GM19043 (cell line): ENCODE measurements around the gene CTPS1.

Experiments
- ATAC-seq: cut with Tn5 transposase; IDR thresholded peaks from one replicate; pipeline ENCODE4 v1.9.1; 2021; ENCODE audit warnings: low read depth; ENCODE audit not compliant: unreplicated experiment

The CTPS1 gene

DNA sequence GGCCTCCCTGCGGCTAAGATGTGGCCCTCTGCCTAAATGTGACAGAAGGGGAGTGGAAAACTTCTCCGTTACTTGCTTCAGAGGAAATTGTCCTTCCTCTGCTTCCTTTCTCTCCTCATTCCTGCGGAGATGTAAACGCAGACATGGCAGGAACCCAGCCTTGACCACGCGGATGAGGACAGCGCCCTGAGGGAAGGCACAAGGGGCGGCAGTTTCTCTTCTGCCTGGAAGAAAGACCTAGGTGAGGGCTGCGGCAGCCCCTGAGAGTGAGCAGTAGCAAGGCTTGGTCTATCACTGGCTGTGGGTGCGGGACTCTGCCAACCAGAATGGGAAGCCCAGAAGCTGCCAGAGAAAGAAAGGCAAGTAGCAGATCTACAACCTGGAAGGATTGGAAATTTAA is 14.0 kb upstream of the CTPS1 start:
- no peak for ATAC-seq

DNA sequence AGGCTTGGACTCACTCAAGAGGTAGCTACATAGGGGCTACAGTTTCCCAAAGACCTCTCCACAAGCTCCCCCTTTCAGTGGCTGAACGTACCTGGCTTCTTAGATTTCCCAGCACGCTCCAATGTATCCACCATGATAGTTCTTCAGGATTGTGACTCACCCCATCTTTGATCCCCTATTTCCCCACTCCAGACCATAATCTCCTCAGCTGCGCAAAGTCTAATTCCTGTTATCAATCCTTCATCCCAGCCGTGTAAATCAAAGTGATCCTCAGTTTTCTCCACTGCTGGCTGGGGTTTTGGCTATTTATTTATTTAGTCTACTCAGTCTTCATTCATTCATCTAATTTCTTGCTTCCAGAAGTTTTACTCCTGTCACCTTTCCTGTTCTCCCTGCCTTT is 13.1 kb upstream of the CTPS1 start:
- ATAC-seq = no peak

DNA sequence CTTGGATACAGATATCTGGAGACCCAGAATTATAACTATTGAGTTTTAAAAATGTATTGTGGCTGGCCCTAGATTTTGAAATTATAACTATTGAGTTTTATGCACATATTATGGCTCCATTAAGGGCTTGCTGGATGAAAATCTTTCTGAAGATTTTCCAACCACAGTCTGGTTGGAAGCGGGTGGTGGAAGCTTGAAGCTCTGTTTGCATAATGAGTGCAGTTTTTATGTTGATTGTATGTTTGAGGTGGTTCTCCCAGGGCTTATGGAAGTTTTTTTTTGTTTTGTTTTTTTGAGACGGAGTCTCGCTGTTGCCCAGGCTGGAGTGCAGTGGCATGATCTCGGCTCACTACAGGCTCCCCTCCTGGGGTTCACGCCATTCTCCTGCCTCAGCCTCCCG is 10.1 kb upstream of the CTPS1 start:
- ATAC-seq = no peak

DNA sequence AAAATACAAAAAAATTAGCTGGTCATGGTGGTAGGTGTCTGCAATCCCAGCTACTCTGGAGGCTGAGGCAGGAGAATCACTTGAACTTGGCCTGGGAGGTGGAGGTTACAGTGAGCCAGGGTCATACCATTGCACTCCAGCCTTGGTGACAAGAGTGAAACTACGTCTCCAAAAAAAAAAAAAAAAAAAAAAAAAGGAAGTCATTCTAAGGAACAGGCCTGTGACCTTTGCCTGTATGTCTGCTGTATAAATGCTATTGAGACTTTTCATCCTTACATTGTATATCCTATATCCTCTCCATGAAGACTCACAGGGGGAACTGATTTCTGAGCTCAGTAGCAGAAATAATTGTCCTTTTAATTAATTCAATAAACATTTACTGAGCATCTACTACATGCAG is 7.5 kb upstream of the CTPS1 start:
- ATAC-seq = no peak

DNA sequence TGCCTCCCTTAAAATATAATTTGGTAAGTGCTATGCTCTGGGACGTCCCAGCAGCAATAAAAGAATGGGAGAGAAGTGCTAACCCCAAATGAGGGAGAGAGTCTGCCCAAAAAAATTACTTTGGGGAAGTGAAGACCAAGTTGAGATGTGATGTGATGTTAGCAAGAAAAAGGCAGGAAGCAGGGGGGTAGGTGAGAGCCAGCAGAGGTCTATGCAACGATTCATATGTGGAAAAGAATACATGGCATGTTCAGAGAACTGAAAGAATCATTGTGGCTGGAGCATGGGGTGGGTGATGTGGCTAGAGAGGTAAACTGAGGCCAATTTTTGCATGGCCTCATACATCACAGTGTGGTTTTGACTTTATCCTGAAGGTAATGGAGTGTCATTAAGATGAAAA is 5.6 kb upstream of the CTPS1 start:
- ATAC-seq = no peak

DNA sequence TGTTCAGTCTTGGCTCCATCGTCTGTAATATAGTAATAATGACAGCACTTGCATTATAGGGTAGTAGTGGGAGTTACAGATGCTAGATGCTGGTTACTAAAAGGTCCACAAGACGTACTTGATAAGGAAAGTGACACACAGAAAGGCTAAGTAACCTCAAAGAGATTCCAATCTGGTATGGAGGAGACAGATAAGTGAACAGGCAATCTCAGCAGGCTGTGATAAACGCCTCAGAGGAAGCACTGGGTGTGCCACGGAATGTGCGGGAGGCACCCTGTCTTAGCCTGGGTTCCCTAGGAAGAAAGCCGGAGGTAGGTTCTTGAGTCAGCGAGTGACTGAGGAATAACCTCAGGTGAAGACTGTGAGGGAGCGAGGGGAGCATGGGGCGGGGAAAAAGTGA is 4.6 kb upstream of the CTPS1 start:
- ATAC-seq = no peak

DNA sequence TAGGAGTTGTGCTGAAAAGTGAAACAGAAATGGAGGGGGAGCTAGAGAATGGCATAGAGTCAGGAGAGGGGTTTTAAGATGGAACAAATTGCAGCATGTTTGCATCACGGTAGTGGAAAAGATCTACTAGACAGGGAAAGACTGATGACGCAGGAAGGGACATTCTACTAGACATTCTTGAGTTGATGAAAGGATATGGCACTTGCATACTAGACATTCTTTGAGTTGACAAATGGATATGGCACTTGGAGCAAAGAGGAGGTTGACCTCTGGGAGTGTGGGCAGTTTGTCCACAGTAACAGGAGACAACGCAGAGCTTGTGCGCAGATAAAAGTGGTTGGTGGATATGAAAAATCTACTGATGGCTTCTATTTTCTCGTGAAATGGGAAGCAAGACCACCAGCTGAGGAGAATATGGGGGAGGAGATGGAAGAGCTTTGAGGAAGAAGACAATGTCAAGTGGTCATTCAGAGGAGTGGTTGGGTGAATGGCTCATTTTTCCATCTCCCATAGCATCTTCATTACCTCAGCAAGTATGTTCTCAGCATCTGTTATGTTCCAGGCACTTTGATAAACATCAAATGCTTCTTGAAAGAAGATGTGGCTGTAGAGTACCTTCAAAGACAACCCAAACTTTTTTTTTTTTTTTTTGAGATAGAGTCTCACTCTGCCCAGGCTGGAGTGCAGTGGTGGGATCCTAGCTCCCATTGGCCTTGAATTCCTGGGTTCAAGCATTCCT is 2.4 kb upstream of the CTPS1 start:
- no peak for ATAC-seq

DNA sequence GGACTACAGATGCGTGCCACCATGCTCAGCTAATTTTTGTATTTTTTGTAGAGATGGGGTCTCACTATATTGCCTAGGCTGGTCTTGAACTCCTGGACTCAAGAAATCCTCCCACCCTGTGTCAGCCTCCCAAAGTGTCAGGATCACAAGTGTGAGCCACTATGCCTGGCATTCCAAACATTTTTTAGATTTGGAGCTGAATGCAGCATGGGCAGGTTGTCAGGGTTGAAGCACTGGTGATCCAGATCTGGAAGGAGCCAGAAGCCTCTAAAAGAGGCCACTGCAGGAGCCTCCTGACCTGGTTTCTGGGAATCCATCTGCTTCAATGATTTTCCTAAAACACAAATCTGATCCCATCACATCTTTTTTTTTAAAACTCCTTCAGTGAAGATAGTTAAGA is 1.8 kb upstream of the CTPS1 start:
- no peak for ATAC-seq

DNA sequence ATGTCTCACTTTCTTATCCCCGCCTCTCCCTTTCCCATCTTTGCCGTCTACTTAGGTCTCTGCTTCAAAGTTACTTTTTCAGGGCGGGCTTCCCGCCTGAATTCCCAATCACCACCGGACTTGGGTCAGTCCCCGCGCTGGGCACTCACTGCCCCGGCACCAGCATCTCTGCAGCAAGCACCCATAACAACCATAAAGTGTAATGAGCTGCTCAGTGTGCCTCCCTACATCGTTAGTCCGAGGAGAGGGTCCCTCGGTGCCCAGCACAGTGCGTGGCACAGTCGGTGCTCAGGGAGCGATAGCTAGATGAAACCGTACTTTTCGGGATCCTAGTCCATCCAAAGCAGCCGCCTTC is 633 bp upstream of the CTPS1 start:
- no peak for ATAC-seq

DNA sequence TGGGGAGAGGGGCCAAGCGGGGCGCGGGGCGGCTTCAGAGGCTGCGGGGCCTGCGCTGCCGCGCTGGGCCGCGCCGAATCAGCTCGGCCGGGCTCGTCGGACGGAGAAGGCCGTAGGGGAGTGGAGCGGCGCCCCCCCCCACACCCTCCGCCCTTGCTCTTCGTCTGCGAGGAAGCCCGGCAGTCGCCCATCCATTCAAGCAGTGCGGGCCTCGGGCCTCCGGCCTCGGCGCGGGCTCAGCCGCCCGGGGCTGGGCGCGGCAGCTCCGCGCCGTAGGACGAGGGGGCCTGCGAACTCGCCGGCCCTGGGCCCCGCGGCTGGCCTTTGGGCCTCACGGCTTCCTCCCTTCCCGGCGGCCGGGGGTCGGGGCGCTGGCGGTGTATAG is 564 bp downstream of the CTPS1 start:
- ATAC-seq = peak; percentile 8

DNA sequence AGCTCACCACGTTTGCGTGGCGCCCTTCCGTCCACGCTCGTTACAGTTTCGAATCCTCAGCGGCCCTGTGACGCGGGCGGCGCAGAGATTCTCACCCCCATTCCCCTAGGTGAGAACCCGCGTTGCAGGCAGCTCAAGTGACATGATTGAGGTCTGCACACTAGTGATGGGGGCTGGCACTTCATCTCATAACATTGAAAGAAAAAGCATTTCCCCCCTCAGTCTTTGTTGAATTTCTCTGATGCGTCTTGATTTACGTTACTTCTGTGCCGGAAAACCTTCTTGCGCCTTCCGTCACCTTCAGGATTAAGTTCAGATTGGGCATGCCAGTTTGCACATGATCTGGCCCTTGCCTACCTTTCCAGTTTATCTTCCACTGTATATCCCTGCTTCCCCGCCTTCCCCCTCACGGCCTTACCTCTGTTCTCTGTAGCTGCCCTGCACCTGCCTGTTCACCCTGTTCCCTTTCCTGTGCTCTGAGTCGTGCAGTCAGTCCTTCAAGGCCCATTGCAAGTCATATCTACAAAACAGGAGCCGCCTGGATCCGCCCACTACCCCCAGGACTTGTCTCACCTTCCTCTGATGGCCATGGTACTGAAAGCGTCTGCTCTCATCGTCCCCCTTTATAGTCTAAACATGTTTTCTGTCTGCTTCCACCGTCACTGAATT is 1.1 kb downstream of the CTPS1 start:
- ATAC-seq = peak; percentile 7

DNA sequence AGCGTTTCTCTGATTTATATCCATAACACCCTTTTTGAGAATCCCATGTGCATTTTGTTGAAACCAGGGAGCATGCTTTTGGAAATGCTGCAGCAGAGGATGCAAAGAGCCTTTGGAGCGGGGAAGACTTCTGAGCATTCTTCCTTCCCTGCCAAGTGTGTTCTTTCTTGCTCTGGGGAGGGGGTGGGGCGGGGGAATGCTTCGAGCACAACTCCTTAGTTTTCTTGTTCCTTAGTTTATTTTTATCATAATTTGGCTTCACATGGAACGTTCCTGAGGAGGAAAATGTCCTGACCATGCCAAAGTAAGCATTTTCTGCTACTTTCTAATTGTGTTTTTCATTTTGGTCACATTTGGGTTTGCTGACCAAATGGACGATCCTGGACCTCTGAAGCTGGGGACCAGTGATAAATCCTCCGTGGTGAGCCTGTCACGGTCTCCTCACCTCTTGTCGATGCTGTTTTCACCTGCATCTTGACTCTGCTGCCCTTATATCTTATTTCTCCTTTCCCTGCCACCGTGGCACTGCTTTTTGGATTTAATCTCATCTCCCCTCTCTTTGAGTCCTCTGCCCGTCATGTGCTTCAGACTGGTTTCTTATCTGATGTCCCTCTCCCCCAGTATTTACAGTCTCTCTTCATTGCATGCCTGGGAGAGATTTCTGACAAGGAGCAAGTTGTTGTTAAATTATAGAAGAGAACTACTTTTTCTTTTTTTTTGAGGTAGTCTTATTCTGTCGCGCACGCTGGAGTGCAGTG is 2.4 kb downstream of the CTPS1 start:
- no peak for ATAC-seq

DNA sequence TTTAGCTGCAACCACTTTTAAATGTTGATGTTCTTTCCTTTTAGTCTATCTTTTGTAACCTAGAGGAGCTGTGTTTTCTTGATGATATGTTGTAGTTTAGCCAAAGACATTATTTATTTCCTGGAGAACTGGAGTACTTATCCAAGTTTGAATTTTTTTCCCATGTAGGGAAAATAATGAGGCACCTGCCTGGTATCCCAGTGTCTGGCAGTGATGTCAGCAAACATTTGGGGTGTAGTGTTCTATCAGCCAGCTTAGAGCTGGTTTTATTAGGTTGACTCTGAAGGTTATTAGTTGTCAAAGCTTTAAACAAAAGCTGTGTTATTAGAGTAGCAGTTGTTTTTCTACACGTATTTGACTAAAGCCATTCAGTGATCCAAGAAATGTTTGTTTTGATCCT is 3.2 kb downstream of the CTPS1 start:
- no peak for ATAC-seq

DNA sequence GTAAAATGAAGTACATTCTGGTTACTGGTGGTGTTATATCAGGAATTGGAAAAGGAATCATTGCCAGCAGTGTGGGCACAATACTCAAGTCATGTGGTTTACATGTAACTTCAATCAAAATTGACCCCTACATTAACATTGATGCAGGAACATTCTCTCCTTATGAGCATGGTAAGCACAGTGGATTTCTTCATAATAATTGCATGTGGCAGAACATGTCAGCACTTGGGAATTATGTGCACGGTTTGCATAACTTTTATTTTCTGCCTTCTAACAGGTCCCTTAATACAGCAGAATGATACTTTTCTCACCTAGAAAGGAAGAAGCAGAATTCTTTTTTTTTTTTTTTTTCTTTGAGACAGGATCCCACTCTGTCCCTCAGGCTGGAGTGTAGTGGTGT is 3.8 kb downstream of the CTPS1 start:
- no peak for ATAC-seq

DNA sequence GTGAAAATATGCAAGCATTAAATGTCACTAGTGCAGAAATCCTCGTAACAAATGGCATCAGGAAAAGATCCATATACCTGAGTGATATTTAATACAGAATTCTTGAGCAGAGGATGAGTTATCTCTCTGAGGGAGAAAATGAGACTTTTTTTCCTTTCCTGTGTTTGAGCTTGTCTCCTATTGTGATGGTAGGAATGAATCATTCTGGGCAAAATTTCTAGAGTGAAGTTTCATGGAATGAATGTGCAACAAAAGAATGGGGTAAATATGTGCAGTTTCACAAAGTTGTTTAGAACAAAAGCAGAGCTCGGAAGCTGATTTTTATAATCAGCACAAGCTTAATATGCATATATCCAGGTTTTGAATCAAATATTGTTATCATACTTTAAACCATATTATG is 4.6 kb downstream of the CTPS1 start:
- no peak for ATAC-seq

DNA sequence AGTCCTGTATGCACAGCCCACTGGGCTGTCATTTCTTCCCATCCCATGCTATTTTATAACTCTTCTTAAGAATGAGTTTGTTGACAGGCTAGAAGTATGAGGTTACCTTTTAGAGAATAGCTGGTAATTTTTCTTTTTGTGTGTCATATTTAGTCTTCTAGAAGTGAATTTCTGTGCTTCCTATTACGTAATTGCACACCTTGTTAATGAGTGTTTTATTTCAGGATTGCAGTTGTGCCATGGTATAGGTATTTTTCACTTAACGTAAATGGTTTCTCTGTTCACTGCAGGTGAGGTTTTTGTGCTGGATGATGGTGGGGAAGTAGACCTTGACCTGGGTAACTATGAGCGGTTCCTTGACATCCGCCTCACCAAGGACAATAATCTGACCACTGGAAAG is 5.0 kb downstream of the CTPS1 start:
- no peak for ATAC-seq

DNA sequence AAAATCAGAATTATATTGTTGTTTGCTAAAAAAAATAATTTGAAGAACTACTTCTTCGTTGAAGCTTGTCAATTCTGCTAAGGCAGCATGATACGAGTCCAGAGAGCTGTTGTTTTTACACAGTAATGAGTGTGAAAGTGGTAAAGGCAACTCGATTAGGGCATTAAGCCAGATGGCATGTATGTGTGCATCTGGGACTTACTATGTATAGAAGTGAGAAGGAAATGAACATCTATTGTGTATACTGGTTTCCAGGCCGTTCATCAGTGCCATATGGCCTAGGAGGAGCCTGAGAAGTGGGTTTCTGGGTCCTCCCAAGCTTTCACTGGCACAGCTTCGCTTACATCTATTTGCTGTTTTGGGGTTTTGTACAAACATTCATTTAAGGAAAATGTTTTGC is 5.7 kb downstream of the CTPS1 start:
- no peak for ATAC-seq

DNA sequence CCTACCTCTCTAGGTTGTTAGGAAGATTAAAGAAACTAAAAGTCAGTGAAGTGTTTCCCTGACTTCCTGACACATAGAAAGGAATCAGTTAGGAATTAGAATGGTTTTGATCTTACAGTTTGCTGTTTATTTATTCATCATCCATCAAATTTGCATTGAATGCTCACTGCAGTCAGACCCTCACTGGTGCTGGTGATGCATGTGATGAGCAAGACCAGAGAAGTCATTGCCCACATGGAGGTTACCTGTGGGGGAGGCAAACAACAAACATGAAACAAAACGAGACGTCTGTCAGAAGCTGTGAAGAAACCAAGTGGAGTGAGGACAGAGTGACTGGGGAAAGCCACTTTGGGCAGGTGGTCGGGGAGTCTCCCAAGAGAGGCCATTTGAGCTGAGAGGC is 6.4 kb downstream of the CTPS1 start:
- no peak for ATAC-seq

DNA sequence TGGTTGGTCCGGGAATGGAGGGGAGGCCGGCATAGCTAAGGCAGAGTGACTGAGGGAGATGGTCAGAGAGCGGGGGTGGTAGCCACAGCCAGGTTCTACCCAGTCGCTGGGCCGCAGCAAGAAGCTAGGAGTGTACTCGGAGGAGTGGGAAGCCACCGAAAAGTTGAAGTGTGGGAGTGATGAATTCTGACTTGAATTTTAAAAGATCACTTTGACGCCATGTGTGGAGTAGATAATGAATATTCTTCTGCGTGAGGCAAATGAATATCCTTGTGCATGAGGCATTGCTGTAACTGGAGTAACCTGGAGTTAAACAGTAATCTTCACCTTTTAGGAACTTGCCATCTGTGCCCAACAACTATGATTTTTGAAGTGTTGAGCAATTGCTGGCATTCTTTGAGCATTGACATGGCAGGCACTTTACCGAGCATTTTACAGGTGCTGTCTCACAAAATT is 6.9 kb downstream of the CTPS1 start:
- ATAC-seq = no peak

DNA sequence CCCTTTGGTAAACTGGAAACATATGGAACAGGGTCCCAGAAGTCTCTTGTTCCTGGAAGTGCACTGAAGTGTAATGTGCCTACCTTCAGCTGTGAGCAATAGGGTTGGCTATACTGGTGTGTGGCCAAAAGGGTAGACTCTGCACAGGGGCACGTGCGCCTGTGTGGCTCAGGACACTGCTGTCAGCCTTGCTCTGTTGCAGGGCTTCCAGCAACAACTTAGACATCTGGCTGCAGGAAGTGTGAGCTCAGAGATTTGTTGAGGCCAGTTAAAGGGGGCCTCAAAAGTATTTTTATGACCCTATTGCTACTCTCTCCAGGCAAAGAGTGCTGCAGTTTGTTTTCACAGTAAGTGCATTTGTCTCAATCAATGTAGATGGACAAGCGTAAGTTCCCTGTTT is 7.5 kb downstream of the CTPS1 start:
- ATAC-seq = no peak

DNA sequence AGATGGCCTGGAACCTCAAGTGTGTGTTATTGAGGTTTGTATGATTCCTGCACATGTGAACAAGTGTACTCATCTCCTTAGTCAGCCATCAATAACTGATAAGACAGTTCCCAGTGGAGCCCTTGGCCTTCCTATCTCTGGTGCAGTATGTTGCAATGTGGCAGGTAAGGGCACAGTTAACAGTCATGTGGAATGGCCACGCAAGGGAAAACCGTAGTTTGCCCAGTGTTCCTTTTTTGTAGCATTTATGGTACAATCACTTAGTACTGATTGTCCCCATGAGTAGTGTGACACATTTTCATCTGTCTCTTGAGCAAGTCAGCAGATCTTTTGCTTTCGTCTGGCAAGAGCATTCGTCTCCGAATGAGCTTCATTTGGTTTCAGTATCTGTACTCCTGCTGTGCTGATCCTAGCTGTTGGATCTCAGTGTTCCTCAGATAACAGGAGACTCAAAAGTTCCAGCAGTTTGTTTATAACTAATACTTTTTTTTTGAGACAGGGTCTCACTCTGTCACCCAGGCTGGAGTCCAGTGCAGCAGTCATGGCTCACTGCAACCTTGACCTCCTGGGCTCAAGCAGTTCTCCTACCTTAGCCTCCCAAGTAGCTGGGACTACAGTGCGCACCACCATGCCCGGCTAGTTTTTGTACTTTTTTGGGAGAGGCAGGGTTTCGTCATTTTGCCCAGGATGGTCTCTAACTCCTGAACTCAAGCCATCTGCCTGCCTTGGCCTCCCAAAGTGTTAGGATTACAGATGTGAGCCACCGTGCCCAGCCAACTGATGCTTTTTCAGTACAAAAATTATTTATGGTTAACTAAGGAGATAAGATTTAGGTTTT is 8.2 kb downstream of the CTPS1 start:
- no peak for ATAC-seq
